A549 treated with AZD9567 at 1 μM for 4 hours (cell line): Measurements from ENCODE around the gene ZNF286A. TPM values are rescaled to one million over a fixed set of nuclear protein-coding genes. Genes with fewer than 3 reads are reported as not detected.

Experiments
- total RNA-seq: library from RNA; stranded (reverse); fragments of 200-300 nt; extraction: Qiagen RNA extraction; gene quantifications from 5 replicates; pipeline ENCODE4 v1.2.3, GENCODE V29; 2022; ENCODE audit not compliant: insufficient read depth

Gene ZNF286A
- 23.7 to 43.4 TPM (median 26.8 TPM) in 5 replicates for total RNA-seq

GRCh38 chr17:15699413-15699924 lies at the start of gene ZNF286A:
ZNF286A (plus strand) TSS chr17:15699752; CDS start chr17:15700330, 578 bp downstream.

GRCh38 chr17:15683824-15684478 lies 15.6 kb upstream of the ZNF286A start, which contains the start of gene TRIM16:
TRIM16 (minus strand) TSS chr17:15684311; CDS start chr17:15651609, 32,702 bp downstream.

GRCh38 chr17:15731900-15732299 lies 32.3 kb downstream of the ZNF286A start, which contains the start of gene TBC1D26:
TBC1D26 (plus strand) TSS chr17:15732283; CDS start chr17:15735349, 3,066 bp downstream.

Other genes starting within 250 kb of the ZNF286A start
- 0.61 to 1.0 TPM (median 0.81 TPM) in 4 of 5 replicates, not detected in the other for gene CDRT4, start 232.1 kb upstream of the ZNF286A start, total RNA-seq
- 7.4 to 10.1 TPM (median 8.5 TPM) in 5 replicates for gene TVP23C, start 136.3 kb upstream of the ZNF286A start, total RNA-seq
- 3.2 to 4.2 TPM (median 3.2 TPM) in 4 of 5 replicates, not detected in the other for gene FBXW10B, start 80.0 kb upstream of the ZNF286A start, total RNA-seq
- gene TRIM16, start 15.4 kb upstream of the ZNF286A start, total RNA-seq: 146 to 213 TPM (median 159 TPM) in 5 replicates
- 0.05 to 0.15 TPM (median 0.09 TPM) in 4 of 5 replicates, not detected in the other for gene TBC1D26, start 32.5 kb downstream of the ZNF286A start, total RNA-seq
- 4.3 to 12.1 TPM (median 11.1 TPM) in 5 replicates for gene ADORA2B, start 245.4 kb downstream of the ZNF286A start, total RNA-seq